Measurements from ENCODE around the gene ENTHD1. TPM values are rescaled to one million over a fixed set of nuclear protein-coding genes. Genes with fewer than 3 reads are reported as not detected.

The ENTHD1 gene
- total RNA-seq, 1 experiment from 2014 or later, result not detected

DNA sequence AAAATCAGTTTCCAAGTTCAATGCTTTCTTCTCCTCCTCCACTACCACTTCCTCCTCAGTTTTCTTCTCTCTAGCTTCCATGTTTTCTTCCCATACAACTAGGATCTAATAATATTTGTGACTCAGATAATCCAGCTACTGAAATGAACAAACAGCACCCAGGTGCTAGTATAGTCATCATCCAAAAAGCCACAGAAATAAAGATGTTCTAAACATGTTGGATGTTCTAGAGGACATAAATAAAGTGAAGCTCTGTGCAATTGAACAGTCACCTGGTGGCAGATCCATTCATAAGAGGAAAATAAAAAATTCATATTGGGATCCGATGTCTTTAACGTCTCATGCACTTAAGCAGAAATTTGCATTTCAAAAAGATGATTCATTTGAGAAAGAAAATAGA lies 142.8 kb downstream of the ENTHD1 start:
- Histone ChIP-seq H2BK20ac (ENCODE audit: low read depth, low read length, poor library complexity, severe bottlenecking) (no peak overlapping the region), H2BK120ac (ENCODE audit: low read depth, low read length, poor library complexity, severe bottlenecking) (no peak overlapping the region), H3K23me2 (ENCODE audit: insufficient read length, low read depth, low read length, poor library complexity, severe bottlenecking) (no peaks in the 10 kb centered on the region), H2BK15ac (ENCODE audit: low read depth, low read length) (no peak overlapping the region), H2AK5ac (ENCODE audit: insufficient read length, low read length) (no peak overlapping the region), H3T11ph (ENCODE audit: low read length) (no peak overlapping the region), H3K79me2 (ENCODE audit: insufficient read depth, low read length) (no peaks in the 10 kb centered on the region), H3K4me2 (ENCODE audit: insufficient read depth, insufficient read length, low read length) (no peak overlapping the region), H2BK5ac (ENCODE audit: insufficient read length, low read length) (no peak overlapping the region), H2BK12ac (ENCODE audit: insufficient read length, low read depth, low read length) (no peak overlapping the region), H3K18ac (ENCODE audit: insufficient read length, low read depth, low read length) (no peak overlapping the region), H3K27ac (ENCODE audit: insufficient read length, low read depth, low read length) (no peak overlapping the region), H4K91ac (ENCODE audit: insufficient read length, low read depth, low read length) (no peak overlapping the region), H3K14ac (ENCODE audit: insufficient read depth, low read length) (no peak overlapping the region), H3K56ac (ENCODE audit: insufficient read length, low read depth, low read length) (no peak overlapping the region), H3K23ac (ENCODE audit: insufficient read length, low read depth, low read length) (no peak overlapping the region), H3K79me1 (ENCODE audit: insufficient read depth, low read depth, low read length, poor library complexity, severe bottlenecking) (no peaks in the 10 kb centered on the region), H3K9ac (ENCODE audit: extremely low read depth, insufficient read length, low read length) (no peak overlapping the region), H2AFZ (ENCODE audit: low read length) (no peak overlapping the region), H4K8ac (replicated peaks; ENCODE audit: insufficient read length, low read depth, low read length) (no peak overlapping the region), H3K27me3 (ENCODE audit: insufficient read depth, low read length) (no peaks in the 10 kb centered on the region; the same call in 1 of the 2 replicates), H4K5ac (ENCODE audit: insufficient read length, low read depth, low read length) (no peak overlapping the region), H3K4ac (ENCODE audit: low read depth, low read length) (no peak overlapping the region), H4K20me1 (ENCODE audit: control insufficient read depth, insufficient read depth, insufficient read length) (no peaks in the 10 kb centered on the region), H3K9me3 (ENCODE audit: control insufficient read depth, low read depth, low read length) (no peaks in the 10 kb centered on the region), H3K4me1 (ENCODE audit: insufficient read depth, low read length) (no peaks in the 10 kb centered on the region)
- no CpG with 5 or more reads among the region's 2 CpGs for WGBS (ENCODE audit: extremely low coverage, insufficient read length, low lambda C conversion rate)
- Mint-ChIP-seq H3K9me3 (no peaks in the 10 kb centered on the region), H3K36me3 (ENCODE audit: insufficient read depth in 1 of 3, low read depth in 3 of 3) (no peaks in the 10 kb centered on the region), H3K27me3 (ENCODE audit: low read depth) (peaks cover 19% of the 10 kb centered on the region), H3K4me3 (no peak overlapping the region), H3K27ac (no peak overlapping the region), H3K4me1 (no peaks in the 10 kb centered on the region)
- no peak for TF ChIP-seq CTCF (conservative IDR thresholded peaks at IDR 0.05)
- no peak for DNase-seq
